ENCODE data around the gene MYCBP.
"Not testable (repeated sequence)": the region's sequence is repeated elsewhere in the genome, so short reads cannot be mapped to it uniquely, and the experiment has no call there.

MYCBP gene

DNA sequence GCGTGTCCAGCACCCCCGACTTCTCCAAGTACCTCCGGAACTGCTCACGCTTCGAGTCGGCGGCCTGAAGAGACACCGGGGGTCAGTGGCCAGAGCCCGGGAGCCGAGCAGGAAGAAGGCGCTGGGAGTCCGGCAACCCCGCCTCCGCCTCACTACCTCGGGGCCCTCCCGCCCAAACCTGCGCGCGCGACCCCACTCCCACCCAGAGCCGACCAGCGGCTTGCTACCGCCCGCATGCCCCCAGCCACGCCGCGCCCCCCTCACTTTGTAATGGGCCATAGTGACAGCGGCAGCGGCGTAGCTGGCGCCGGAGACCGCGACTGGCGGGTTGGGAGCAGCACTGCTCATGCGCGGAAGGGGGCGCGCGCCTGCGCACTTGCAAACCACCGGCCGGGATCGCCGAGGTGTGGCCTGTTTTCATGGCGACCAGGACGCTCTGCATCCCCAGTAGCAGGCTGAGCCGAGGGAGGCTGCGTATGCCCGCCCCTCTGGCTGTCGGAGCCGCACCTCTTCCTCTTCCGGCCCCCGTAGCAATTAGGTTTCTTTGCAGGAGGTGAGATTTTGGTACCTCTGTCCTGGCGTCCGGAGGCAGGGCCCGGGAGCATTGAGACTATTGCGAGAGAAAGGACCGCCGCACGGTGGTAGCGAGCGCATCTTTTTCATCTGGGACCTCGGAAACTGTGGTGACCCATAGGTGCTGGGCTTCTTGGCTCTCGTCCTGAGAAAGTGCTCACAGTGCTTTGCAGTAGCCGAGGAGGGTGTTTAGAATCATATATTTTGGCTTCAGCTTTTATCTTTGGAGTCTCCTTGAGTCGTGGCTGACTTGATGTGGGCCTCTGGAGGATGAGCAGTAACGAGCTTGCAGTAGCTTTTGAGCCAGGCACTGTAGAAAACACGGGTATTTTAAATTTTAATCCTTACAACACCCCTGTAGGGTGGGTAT is at the start of gene MYCBP:
MYCBP (minus strand) TSS at position 322 of the 943 bp plus-strand sequence; CDS start at position 279, 43 bp downstream.
- in situ Hi-C loops (cut with MboI; ENCODE audit: low sequenced_read_pairs), result no loop called here

- in situ Hi-C loops (cut with MboI; ENCODE audit: low sequenced_read_pairs), result no loop called here
These were observed 46.0 kb upstream of the MYCBP start for GRCh38 chr1:38919130-38919529.

GRCh38 chr1:38918568-38918967 is 45.4 kb upstream of the MYCBP start:
- in situ Hi-C loops (cut with MboI; ENCODE audit: low sequenced_read_pairs), result no loop called here

- in situ Hi-C loops (cut with MboI; ENCODE audit: low sequenced_read_pairs), result no loop called here
These were observed 44.6 kb upstream of the MYCBP start for GRCh38 chr1:38917772-38918171.

- in situ Hi-C loops (cut with MboI; ENCODE audit: low sequenced_read_pairs), result no loop called here
These were observed 44.2 kb upstream of the MYCBP start for GRCh38 chr1:38917337-38917736.

DNA sequence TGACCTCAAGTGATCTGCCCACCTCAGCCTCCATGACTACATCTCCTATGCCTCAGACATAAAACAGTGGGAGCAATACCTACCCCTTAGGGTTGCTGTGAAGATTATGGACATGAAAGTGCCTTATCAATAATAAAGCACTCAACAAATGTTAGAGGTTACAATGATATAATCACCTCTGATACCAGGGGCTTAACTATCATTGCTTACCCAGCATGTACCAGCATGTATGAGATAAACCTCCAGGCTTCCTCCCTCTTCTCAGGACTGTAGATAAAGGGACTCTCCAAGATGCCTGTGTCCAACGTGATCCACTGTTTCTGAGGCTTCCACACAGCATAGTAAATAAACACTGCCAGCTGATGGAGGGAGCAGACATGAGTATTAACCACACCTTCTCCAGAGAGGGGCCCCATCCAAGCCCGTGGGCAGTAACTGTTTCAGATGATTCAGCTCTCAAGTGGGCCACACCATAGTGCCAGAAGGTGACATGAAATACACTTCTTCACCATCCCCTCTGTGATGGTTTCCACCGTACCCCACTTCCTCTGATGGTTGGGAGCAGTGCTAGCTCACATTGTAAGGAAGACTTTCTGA is 42.3 kb upstream of the MYCBP start:
- in situ Hi-C loops (cut with MboI; ENCODE audit: low sequenced_read_pairs), result no loop called here

DNA sequence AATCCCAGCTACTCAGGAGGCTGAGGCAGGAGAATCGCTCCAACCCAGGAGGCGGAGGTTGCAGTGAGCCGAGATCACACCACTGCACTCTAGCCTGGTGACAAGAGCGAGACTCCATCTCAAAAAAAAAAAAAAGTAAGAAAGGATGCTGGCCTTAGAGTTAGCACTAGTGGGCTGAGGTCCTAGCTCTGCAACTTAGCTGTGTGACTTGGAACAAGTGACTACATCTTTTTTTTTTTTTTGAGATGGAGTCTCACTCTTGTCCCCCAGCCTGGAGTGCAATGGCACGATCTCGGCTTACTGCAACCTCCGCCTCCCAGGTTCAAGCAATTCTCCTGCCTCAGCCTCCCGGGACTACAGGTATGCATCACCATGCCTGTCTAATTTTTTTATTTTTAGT is 41.8 kb upstream of the MYCBP start:
- in situ Hi-C loops (cut with MboI; ENCODE audit: low sequenced_read_pairs), result not testable (repeated sequence)

GRCh38 chr1:38908821-38909220 is 35.7 kb upstream of the MYCBP start:
- in situ Hi-C loops (cut with MboI; ENCODE audit: low sequenced_read_pairs), result no loop called here

GRCh38 chr1:38905985-38906384 is 32.8 kb upstream of the MYCBP start:
- in situ Hi-C loops (cut with MboI; ENCODE audit: low sequenced_read_pairs), result no loop called here

- in situ Hi-C loops (cut with MboI; ENCODE audit: low sequenced_read_pairs), result no loop called here
These were observed 26.4 kb upstream of the MYCBP start for GRCh38 chr1:38899560-38899959.

DNA sequence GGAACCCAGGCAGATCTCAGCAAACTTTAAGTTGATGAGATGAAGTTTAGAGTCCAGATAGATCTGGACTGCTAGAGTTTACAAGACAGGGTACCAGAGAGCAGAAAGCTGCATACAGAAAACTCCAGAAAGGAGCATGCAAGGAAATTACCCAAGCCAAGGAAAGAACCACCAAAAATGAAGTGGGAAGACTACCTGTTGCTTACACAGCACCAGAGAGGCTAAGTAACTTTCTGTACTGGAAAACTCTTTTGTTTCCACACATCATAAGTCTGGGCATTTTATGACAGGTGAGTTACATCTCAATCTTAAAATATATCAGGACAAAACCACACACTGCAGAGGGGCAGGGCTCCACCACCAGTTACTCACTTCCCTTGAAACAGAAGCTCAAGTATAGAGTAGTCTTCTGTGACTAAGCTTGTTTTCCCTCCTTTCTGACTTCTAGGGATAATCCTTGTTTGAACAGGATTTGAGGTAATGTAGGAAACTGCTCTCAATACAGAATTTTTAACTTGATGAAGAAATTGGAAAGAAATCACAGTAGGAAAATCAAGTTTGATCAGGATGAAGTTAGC is 25.6 kb upstream of the MYCBP start:
- in situ Hi-C loops (cut with MboI; ENCODE audit: low sequenced_read_pairs), result no loop called here

DNA sequence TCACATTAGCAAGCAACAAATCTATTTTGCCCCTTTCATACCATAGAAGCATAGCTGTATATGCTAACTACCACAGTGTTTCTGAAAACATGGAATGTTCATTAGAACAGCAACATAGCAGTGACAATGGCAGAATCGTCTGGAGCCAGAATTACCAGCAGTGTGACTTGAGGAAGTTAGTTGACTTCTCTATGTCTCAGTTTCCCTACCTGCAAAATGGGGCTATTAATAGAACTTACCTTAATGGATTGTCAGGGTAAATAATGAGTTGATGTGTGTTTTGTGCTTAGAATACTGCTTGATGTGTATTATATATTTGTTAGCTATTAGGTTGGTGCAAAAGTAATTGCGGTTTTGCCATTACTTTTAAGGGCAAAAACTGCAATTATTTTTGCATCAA is 23.0 kb upstream of the MYCBP start:
- in situ Hi-C loops (cut with MboI; ENCODE audit: low sequenced_read_pairs), result no loop called here

GRCh38 chr1:38892976-38893375 is 19.8 kb upstream of the MYCBP start:
- in situ Hi-C loops (cut with MboI; ENCODE audit: low sequenced_read_pairs), result no loop called here

- in situ Hi-C loops (cut with MboI; ENCODE audit: low sequenced_read_pairs), result no loop called here
These were observed 18.6 kb upstream of the MYCBP start for GRCh38 chr1:38891753-38892152.

DNA sequence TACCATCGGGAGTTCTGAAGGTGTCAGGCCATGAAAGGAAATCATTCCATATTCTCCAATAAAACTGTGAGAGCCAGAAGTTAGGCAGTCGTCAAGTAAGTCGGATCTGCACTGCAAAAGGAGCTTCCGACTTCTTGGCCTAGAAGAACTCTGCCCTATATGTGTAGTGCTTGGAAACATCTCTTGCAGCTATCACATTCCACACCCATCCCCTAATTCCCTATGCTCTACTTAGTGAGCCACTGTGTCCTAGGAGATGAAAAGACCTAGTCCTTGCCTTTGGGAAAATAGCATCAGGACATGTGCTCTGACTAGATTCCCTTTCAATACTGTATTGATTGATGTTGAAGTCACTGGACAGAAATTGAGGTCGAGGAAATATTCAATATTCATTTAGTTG is 16.4 kb upstream of the MYCBP start:
- in situ Hi-C loops (cut with MboI; ENCODE audit: low sequenced_read_pairs), result no loop called here

GRCh38 chr1:38888423-38889333 is 15.5 kb upstream of the MYCBP start:
- in situ Hi-C loops (cut with MboI; ENCODE audit: low sequenced_read_pairs), result no loop called here

DNA sequence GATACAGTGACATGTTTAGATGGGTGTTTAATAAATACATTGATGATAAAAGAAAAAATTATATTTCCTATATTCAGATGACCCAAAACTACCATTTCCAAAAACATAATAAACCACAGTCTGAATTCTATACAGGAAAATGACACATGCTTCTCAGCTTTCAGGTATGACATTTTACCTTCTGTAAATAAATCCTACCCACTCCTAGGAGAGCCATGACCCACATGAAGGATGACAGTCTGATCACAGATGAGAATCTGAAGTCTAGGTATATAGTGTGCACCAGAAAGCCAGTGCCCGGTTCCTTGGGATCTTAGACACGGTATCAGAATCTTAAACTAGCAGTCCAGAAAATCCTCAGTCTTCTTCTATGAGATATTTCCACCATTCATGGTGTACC is 11.9 kb upstream of the MYCBP start:
- in situ Hi-C loops (cut with MboI; ENCODE audit: low sequenced_read_pairs), result no loop called here

DNA sequence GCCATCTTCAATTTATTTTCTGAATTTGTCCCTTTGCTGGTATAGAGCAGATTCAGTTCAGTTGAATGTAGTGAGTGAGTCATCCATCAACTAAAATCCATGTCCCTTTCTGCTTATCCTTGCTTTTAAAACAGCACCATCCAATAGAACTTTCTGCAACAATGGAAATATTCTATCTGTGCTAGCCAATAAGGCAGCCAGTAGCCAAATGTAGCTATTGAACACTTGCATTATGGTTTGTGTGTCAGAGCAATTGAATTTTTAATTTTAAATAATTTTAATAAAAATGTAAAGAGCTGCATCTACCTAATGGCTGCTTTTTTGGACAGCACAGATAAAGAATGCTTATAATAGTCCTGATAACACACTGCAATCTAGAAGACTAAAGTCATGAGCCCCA is 8.3 kb upstream of the MYCBP start, which contains the start of gene GJA9:
GJA9 (minus strand) TSS at position 101 of the 400 bp plus-strand sequence. CDS start 5,489 bp downstream, outside the sequence.
- in situ Hi-C loops (cut with MboI; ENCODE audit: low sequenced_read_pairs), result no loop called here

GRCh38 chr1:38875811-38876210 is 2.7 kb upstream of the MYCBP start:
- in situ Hi-C loops (cut with MboI; ENCODE audit: low sequenced_read_pairs), result no loop called here

DNA sequence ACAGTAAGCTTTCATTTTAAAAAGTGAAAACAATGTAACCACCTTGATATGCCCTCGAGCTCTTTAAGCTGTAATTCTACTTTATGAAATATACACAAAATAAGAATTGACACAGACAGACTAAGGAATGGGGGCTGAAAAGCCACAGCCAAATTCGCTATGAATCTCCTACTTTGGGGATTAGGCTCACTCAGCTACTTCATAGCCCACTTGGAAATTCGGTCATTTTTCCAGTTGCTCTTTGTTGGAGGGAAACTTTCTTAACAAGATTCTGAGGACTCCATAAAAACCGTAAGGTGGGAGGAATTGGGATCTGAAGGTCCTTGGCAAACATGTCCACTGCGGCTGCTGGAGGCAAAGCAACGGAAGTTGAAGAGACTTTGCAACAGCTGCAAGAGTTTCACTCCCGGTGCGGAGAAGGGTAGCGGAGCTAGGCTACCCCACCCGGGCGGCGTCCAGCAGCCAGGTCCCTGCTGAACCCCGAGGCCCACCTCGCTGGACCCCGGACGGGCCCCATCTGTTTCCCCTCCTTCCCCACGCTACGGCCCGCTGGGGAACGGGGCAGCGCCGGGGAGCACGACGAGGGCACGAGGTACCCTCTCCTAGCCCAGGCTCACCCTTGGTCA is 634 bp downstream of the MYCBP start:
- in situ Hi-C loops (cut with MboI; ENCODE audit: low sequenced_read_pairs), result no loop called here

All from HL-60/S4 treated with phorbol 12-myristate 13-acetate at 8.2 ng/mL for 4 days and 3 days (cell line).